Aorta (tissue), 5 donors: Measurements from ENCODE around the gene TBRG1. TPM values are rescaled to one million over a fixed set of nuclear protein-coding genes. Genes with fewer than 3 reads are reported as not detected.

ENCODE experiments used
- ATAC-seq: fragments of 200-7000 bp; cut with Tn5 transposase; one replicate; pipeline ENCODE4 v1.9.1; 2022; ENCODE audit warnings: moderate library complexity; ENCODE audit not compliant: low FRiP score
- DNase-seq, 2 donors: peaks; one replicate each; pipeline ENCODE4 v3.0.0-alpha.2; 2020
- H3K27ac ChIP-seq, 2 donors: one replicate each; pipeline ENCODE4 v1.5.1; 2013; ENCODE audit warnings: low read length in 2 of 2, mild to moderate bottlenecking in 2 of 2, moderate library complexity in 2 of 2, control low read depth in 1 of 2, inconsistent platforms in 1 of 2, low read depth in 1 of 2
- H3K27me3 ChIP-seq, 2 donors: one replicate each; pipeline ENCODE4 v1.6.1; 2013; ENCODE audit warnings: control low read depth in 1 of 2, low read length in 1 of 2, mild to moderate bottlenecking in 1 of 2, moderate library complexity in 1 of 2; ENCODE audit not compliant: insufficient read depth in 2 of 2, control insufficient read depth in 1 of 2
- H3K36me3 ChIP-seq, 2 donors: one replicate each; pipeline ENCODE4 v1.6.1; 2013; ENCODE audit warnings: control low read depth in 1 of 2, low read length in 1 of 2, mild to moderate bottlenecking in 1 of 2; ENCODE audit not compliant: insufficient read depth in 2 of 2, control insufficient read depth in 1 of 2
- H3K4me1 ChIP-seq, 2 donors: one replicate each; pipeline ENCODE4 v1.6.1; 2013; ENCODE audit warnings: low read length in 2 of 2, control low read depth in 1 of 2, mild to moderate bottlenecking in 1 of 2, moderate library complexity in 1 of 2; ENCODE audit not compliant: insufficient read depth in 2 of 2, control insufficient read depth in 1 of 2
- H3K4me3 ChIP-seq, 2 donors: one replicate each; pipeline ENCODE4 v1.5.1; 2013; ENCODE audit warnings: low read length in 2 of 2, control low read depth in 1 of 2, mild to moderate bottlenecking in 1 of 2
- H3K9me3 ChIP-seq: one replicate; pipeline ENCODE4 v1.6.1; 2013; ENCODE audit warnings: mild to moderate bottlenecking, low read length; ENCODE audit not compliant: control insufficient read depth
- WGBS, 2 donors: extraction: QIAGEN DNeasy Blood & Tissue Kit; methylation state at CpG; one replicate each; pipeline ENCODE4 v1.1.7; 2013; 5-methylcytosine and 5-hydroxymethylcytosine counted together
- intact Hi-C, 2 donors: fragments of 100-400 bp; cut with DNase I; formaldehyde crosslinking; loops; one replicate each; pipeline versions ENCODE4 v1.14.2 to v1.15.0; 2022
- polyA plus RNA-seq, 2 donors: library from polyadenylated mRNA; stranded (reverse); fragments of 200-250 nt; gene quantifications; one replicate each; pipeline ENCODE4 v1.2.3, GENCODE V29; 2013
- total RNA-seq, 2 donors: library from RNA; stranded (reverse); fragmentation: NEBNext Ultra II Directional; extraction: Animal tissue kit (Norgen Biotek cat#: 25700); gene quantifications; one replicate each; pipeline ENCODE4 v1.2.1, GENCODE V29; 2021
- donor health status: healthy with polysubstance abuse.
- donor health status: Bipolar disorder and iron deficiency.
- donor health status: DM: no; HTN: no; CAD: no.
- donor health status: DM: no; HTN: no; CAD: no.
- donor health status: DM: yes; HTN: yes; CAD: no.

The TBRG1 gene
- total and polyA plus RNA-seq, 4 donors: 20.5 to 65.4 (median 45.3) TPM

DNA sequence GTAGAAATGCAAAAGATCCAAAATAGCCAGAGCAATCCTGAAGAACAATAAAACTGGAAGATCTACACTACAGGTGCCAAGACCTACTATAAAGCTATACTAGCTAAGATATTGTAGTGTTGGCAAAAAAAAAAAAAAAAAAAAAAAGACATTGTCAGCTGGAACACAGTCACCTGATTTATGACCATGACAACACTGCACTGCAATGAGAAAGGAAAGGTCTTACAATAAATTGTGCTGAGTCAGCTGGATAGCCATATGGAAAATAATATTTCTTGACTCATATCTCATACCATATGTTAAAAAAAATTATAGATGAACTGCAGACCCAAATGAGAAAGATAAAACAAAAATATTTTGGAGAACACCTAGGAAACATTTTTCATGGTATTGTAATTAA, 14.5 kb upstream of the TBRG1 start:
- no peak overlapping the region for H3K27ac ChIP-seq
- ATAC-seq (no peak), DNase-seq (no peak)
- H3K9me3 ChIP-seq: no peaks in the 10 kb centered on the region
- H3K4me1 ChIP-seq: no peaks in the 10 kb centered on the region
- H3K36me3 ChIP-seq: no peaks in the 10 kb centered on the region
- intact Hi-C loops: no loop called here
- H3K27me3 ChIP-seq: no peaks in the 10 kb centered on the region
- no peak overlapping the region for H3K4me3 ChIP-seq

DNA sequence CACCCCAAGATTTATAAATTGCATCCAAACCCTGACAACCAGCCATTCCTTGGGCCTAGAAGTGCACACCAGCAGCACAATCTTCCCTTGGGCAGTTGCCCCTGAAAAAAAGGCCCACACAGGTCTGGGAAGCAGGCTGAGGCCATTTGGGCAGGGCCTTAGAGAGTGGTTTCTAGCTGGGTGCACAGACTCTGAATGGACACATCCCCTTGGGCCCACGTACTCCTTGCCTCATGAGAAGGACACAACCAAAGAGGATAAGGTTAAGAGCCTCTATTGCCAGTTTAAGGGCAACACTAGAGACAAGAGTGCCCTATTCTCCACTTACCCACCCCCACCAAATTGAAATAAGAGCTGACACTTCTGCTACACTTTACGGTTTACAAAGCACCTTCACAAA, 12.4 kb upstream of the TBRG1 start:
- Histone ChIP-seq H3K4me3 (no peak overlapping the region), H3K27me3 (no peaks in the 10 kb centered on the region), H3K27ac (no peak overlapping the region), H3K4me1 (no peaks in the 10 kb centered on the region), H3K36me3 (no peaks in the 10 kb centered on the region), H3K9me3 (no peaks in the 10 kb centered on the region)
- WGBS, 2 donors: 79 to 86% methylated on average over 2 of the region's 2 CpGs
- no peak for ATAC-seq
- intact Hi-C loops: no loop called here
- DNase-seq: no peak

DNA sequence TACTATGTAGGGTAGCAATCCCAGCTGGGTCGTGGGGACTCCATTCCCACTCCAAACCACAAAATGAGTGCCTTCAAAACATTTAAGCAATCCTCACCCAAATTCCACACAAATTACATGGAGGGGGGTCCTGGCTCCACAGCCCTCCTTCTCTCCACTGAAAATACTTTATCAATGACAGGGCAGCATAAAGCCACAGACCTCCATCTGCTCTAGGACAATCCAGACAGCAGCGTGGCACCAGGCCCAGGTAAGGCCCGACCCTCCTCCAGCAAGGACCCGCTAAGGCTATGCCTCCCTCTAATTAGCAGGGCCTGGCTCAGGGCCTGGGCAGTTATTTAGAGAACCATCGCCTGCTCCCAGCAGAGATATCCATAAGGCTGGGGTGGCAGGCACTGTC, 11.6 kb upstream of the TBRG1 start, which contains the start of gene PANX3:
Gene PANX3 (plus strand): TSS at position 365 of the 400 bp plus-strand sequence. CDS start 129 bp downstream, outside the sequence.
- H3K36me3 ChIP-seq: no peaks in the 10 kb centered on the region
- ATAC-seq (no peak), DNase-seq (no peak)
- no peak within 1 kb of the TSS for H3K27ac ChIP-seq
- no peaks in the 10 kb centered on the region for H3K27me3 ChIP-seq
- no peak within 1 kb of the TSS for H3K4me3 ChIP-seq
- 69 to 74% methylated on average over 5 of the region's 5 CpGs for WGBS, 2 donors
- H3K9me3 ChIP-seq: no peaks in the 10 kb centered on the region
- intact Hi-C loops: no loop called here
- no peaks in the 10 kb centered on the region for H3K4me1 ChIP-seq

DNA sequence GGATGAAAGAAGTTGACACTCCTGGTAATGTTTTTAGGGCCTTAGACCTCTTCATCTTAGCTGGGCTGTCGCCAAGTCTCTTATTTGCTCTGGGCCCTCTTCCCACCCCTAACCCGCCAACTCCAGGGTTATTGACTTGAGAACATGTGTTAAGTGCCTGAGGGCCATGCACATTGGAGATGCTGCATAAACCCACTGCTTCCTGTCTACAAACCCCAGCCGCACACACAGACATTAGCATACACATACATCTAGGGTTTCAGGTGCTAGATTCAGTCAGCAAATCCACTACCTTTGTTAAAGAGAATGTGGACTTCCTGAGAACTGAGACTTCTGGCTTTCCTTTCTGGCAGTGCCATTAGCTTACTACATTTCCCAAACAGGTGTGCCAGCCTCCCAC, 10.6 kb upstream of the TBRG1 start:
- Histone ChIP-seq H3K9me3 (no peaks in the 10 kb centered on the region), H3K27me3 (no peaks in the 10 kb centered on the region), H3K4me3 (no peak overlapping the region), H3K27ac (no peak overlapping the region), H3K36me3 (no peaks in the 10 kb centered on the region), H3K4me1 (no peaks in the 10 kb centered on the region)
- intact Hi-C loops: no loop called here
- ATAC-seq (no peak), DNase-seq (no peak)
- 67 to 76% methylated on average over 3 of the region's 3 CpGs for WGBS, 2 donors

DNA sequence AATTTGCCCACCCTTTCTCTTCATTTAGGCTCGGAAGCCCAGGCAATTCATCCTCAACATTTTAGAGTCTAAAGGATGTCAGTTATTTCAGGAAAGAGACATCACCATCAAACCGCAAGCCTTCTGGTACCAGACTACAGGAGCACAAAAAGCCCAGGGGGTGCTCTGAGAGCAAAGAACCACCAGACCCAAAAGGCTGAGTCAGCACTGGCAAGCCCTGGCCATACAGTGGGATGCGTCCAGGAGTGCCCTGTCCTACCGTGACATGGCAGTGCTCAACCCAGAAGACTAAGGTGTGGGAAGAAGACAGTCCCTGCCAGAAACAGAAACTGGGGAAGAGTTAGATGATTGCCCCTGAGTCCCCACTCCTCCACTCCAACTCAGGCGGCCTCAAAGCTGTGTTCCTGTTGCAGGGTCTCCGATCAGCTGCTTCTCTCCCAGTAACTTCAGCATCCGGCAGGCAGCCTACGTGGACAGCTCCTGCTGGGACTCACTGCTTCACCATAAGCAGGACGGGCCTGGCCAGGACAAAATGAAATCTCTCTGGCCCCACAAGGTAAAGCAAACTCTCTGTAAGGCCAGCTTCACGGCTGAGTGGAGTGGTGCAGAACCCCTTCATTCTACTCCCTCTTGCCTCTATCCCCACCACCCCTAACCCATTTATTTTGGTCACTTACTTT, 10.0 kb upstream of the TBRG1 start:
- ATAC-seq (peak; percentile 33), DNase-seq (no peak)
- intact Hi-C loops: no loop called here
- no peak overlapping the region for H3K4me3 ChIP-seq
- no peaks in the 10 kb centered on the region for H3K36me3 ChIP-seq
- H3K9me3 ChIP-seq: no peaks in the 10 kb centered on the region
- no peaks in the 10 kb centered on the region for H3K27me3 ChIP-seq
- H3K27ac ChIP-seq: no peak overlapping the region
- WGBS, 2 donors: 57 to 61% methylated on average over 10 of the region's 10 CpGs
- no peaks in the 10 kb centered on the region for H3K4me1 ChIP-seq

DNA sequence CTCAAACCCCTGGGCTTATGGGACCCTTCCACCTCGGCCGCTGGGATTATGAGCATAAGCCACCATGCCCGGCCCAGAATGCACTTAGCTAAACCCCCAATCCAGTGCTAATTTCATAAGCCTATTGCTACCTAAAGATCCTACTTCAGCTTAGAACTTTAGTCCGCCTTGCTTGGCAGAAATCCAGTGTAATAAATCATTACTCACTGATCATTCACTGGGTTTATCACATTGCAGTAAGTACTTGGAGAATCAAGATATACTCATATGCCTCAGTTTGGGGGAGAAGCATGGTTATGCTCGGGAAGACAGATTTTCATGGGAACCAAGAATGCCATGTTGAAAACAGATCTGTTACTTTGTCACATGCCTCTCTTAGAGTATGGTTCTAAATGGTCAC, 3.8 kb upstream of the TBRG1 start:
- 72 to 76% methylated on average over 5 of the region's 5 CpGs for WGBS, 2 donors
- Histone ChIP-seq H3K4me3 (no peak overlapping the region), H3K27me3 (no peaks in the 10 kb centered on the region), H3K4me1 (no peaks in the 10 kb centered on the region), H3K36me3 (no peaks in the 10 kb centered on the region), H3K9me3 (no peaks in the 10 kb centered on the region), H3K27ac (no peak overlapping the region)
- DNase-seq (no peak), ATAC-seq (no peak)
- intact Hi-C loops: no loop called here

DNA sequence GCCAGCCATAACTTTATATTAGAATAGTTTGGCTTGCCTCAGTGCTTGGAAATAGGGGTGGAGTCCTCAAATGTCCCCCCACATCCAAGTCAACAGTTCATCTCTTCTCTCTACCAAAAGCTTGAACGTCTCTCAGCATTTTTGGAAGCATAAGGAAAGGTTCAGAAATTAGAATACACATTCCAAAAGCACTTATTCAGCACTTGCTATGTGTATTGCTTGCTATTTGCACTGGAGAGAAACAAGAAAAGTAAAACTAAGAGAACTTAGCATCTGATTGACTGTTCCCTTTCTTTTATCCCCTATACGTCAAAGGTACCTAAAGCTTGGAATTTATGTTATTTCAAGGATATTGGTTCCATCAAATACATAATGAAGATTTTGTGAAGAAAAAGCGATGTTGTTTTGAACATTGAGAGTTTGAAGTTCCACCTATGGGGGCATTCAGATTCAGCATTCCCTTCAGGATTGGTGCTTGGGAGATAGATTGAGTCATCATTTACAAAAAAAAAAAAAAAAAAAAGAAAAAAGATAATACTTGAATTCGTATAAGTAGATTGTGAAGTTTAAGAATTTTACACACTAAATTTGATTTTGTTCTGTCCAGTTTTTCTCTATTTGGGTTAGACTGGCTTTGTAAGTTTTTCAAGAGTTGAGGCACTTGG, 1.3 kb downstream of the TBRG1 start:
- Histone ChIP-seq H3K4me1 (no peaks in the 10 kb centered on the region), H3K27ac (no peak overlapping the region), H3K9me3 (no peaks in the 10 kb centered on the region), H3K4me3 (peak overlapping the region; percentile 62 to 82), H3K36me3 (peaks cover 3 to 7% of the 10 kb centered on the region in 2 donors), H3K27me3 (no peaks in the 10 kb centered on the region)
- 35 to 42% methylated on average over 4 of the region's 4 CpGs for WGBS, 2 donors
- DNase-seq (no peak), ATAC-seq (no peak)
- intact Hi-C loops: no loop called here

DNA sequence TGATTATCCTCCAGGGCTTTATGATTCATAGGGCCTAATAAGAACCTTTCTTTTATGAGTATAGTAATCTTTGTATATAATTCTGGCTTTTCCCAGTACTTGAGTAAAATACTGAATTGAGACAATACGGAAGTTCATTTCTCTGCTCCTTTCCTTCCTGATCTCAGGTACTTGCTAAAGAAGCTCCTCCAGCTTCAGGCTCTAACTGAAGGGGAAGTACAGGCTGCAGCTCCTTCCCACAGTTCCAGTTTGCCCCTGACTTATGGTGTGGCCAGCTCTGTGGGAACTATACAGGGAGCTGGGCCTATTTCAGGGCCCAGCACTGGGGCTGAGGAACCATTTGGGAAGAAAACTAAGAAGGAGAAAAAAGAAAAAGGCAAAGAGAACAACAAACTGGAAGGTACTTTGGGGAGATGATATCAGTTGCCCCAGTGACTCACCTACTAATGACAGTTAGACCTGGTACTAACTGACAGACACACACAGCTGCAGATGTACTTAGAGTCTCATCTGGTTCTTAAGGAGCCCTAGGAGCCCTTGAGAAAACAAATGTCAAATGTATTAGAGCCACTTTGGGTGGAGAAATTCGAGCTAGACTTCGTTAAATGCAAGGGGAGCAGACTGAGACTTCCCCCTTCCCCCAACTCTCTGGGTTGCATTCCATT, 3.0 kb downstream of the TBRG1 start:
- peaks cover 3 to 9% of the 10 kb centered on the region in 2 donors for H3K36me3 ChIP-seq
- no peaks in the 10 kb centered on the region for H3K27me3 ChIP-seq
- no peak for DNase-seq
- H3K27ac ChIP-seq: no peak overlapping the region
- H3K4me1 ChIP-seq: no peaks in the 10 kb centered on the region
- intact Hi-C loops: no loop called here
- no peaks in the 10 kb centered on the region for H3K9me3 ChIP-seq
- WGBS, 2 donors: 76 to 79% methylated on average over 3 of the region's 3 CpGs
- no peak overlapping the region for H3K4me3 ChIP-seq
- no peak for ATAC-seq

DNA sequence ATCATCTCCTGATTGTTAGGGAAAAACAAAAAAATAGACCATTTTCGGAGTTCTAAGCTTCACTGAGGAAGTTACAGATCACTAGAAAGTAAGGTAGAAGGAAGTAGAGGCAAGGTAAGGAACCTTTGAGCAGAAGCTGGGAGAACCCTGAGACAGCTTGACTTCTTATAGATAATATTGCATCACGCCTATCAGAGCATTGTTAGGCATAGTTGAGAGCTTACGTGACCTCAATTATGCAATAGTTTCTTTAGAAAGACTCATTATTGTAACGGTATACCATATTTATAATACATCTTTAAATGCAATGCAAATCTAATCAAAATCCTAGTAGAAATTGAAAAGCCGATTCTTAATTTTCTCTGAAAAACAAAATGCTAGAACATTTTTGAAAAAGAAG, 4.9 kb downstream of the TBRG1 start:
- Histone ChIP-seq H3K4me3 (no peak overlapping the region), H3K36me3 (peaks cover 6 to 13% of the 10 kb centered on the region in 2 donors)
- WGBS, 2 donors: 90 to 91% methylated on average over 5 of the region's 5 CpGs

More for the DNA sequence above, 4.9 kb downstream of the TBRG1 start:
- no peak for ATAC-seq
- no peak for DNase-seq
- Histone ChIP-seq H3K27me3 (no peaks in the 10 kb centered on the region), H3K27ac (no peak overlapping the region), H3K4me1 (no peaks in the 10 kb centered on the region), H3K9me3 (no peaks in the 10 kb centered on the region)
- intact Hi-C loops: no loop called here
